Stimulated activated CD8-positive, alpha-beta memory T cell treated with anti-CD3 and anti-CD28 coated beads, Interleukin-15, amount 100 ng/mL, for 1 hour (primary cell): Measurements from ENCODE around the gene DHRS1.
A peak's percentile ranks its signal among the peaks of the same experiment; 100 is the strongest.

Experiments
- DNase-seq: peaks from one replicate; pipeline ENCODE4 v3.0.0-alpha.2; 2020; ENCODE audit warnings: low read depth

Gene DHRS1

DNA sequence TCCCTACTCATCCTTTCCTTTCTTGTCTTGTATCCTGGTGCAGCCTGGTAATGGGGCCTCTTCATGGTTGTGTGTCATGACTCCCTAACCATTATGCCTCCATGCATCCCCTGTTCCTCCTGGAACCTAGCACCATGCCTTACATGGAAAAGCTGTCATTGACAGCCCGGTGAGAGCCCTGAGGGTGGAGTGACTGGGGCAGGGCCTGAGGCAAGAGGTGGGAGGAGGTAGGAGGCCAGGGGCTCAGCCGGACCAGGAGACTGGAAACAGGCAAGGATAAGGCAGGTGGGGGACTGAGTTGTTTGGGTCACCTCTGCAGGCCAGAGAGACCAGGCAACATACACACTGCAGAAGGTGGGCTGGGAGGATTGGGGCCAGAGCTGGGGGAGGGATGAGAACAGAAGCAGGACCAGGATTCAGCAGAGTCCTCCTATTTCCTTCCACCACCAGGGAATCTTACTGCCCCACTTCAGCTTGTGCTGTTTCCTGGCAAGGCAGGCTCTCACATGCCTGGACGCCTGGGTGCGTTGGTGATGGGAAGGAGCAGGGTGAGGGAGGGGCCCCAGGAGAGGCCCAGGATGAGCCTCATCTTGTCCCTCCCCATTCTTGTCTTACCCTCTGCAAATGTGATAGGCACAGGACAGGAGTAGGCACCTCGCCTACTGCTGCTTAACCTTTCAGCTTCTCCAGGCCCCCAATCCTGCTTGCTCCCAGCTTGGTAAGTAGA lies 10.1 kb upstream of the DHRS1 start, which contains the start of gene LTB4R2:
Gene LTB4R2 (plus strand): TSS at position 603 of the 727 bp plus-strand sequence. CDS start 525 bp downstream, outside the sequence.
- DNase-seq = no peak

DNA sequence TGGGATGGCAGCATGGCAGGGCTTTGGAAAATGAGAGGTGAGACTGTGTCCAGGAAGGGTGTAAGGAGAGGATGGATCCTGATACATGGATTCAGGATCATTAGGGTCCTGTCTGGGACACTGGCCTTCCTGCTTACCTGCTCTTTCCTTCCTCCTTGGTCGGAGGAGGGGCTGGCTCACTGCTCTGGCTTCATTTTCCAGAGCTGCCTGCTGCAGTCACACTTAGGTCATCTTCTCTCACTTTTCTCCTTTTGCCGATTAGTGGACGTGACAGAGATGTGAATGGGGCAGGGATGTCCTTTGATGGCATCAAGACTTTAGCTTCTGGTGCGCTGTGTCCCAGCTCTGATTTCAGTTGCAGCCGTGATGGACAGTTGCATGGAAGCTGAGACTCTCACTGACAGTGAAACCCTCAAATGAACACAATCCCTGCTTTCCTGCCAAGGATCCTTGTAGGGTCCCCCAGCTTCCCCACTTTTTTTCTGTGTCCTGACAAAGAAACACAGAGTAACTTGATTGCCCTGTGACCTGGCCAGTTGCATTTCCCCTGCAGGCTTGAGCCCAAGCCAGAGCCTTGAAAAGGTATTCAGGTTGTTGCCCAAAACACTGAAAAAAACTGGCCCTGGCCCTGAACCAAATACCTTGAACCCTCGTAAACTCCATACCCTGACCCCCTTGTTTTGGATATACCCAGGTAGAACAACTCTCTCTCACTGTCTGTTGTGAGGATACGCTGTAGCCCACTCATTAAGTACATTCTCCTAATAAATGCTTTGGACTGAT lies 9.0 kb upstream of the DHRS1 start:
- no peak for DNase-seq

DNA sequence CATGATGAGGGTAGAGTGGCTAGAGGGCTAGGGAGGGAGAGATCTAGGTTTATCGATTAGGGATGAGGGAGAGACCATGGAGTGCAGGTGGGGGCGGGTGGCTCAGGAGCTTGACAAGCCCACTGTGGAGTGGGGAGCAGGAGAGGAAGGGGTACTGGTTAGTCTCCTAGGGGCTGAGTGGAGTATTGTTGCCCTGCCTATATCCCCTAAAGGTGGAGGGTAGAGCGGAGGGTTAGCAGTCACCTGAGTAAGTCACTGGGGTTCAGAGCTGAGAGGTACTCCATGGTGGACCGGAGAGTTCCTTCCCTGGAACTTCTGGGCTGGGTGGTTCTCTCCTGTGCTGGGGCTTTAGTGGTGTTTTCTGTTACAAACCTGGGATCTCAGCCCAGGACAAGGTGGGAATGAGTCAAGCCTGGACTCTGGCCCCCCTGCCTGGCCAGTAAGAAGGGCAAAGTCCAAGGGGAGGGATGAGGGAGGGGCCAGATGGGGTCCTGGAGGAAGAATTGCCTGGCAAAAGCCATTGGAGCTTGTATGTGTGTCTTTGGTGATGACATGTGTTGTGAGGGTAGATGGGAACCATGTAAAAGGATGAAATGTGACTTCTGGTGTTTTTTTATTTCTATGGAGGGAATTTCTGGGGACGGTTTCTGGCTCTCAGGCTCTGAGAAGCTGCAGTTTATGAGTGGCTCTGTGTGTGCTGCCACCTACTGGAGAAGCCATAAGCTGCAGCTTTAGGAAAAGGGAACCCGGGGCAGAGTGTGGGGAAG lies 8.2 kb upstream of the DHRS1 start, which contains the start of gene CIDEB:
Gene CIDEB (minus strand): TSS at position 403 of the 767 bp plus-strand sequence. CDS start 119 bp downstream, at position 284.
- DNase-seq = no peak

DNA sequence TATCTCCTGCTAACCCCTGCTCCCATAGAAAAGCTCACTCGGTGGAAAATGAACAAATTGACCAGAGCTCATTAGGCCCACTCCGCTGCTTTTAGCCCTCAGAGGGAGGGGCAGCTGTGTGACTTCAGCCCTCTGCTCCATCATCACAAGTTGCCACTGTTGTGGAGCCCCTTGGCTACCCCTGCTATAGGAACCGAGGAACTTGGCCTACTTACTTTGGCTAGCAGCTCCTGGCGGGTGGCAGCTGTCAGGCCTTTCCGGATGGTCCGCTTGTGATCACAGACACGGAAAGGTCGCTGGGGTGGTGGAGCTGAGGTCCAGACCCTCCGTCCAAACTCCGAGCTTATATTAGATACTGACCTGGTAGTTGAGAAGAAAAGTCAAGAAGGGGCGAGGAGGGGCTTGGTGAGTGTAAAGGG lies 7.6 kb upstream of the DHRS1 start:
- DNase-seq = no peak

DNA sequence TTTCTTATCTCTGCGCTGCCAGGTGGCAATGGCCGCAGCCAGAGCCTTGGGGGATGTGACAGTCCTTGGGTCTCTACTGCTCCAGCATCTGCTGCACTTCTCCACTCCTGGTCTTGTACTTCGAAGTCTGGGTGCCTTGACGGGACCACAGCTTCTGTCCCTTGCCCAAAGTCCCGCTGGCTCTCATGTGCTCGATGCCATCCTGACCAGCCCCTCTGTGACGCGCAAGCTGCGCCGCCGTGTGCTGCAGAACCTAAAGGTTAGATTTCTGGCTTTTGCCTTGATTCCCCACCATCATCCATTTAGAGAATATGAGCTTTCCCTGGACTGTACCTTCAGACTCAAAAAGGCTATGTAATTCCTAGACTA lies 4.4 kb upstream of the DHRS1 start:
- no peak for DNase-seq

DNA sequence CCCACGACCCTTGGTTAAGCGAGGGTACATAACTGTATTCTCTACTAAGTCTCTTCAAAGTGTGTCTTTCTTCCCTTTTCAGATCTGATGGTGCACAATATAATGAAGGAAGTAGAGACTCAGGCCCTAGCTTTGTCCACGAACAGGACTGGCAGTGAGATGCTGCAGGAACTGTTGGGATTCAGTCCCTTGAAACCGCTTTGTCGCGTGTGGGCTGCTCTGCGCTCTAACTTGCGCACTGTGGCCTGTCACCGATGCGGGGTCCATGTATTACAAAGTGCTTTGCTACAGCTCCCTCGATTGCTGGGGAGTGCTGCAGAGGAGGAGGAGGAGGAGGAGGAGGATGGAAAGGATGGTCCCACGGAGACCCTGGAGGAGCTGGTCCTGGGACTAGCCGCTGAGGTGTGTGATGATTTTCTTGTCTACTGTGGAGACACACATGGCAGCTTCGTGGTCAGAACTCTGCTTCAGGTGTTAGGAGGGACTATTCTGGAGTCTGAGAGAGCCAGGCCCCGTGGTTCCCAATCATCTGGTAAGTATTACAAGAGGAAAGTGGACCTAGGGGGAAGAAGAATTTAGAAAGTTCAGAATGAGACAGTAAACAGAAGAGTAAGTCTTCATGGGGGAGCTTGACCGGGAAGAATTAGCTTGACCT lies 873 bp upstream of the DHRS1 start:
- DNase-seq = no peak

DNA sequence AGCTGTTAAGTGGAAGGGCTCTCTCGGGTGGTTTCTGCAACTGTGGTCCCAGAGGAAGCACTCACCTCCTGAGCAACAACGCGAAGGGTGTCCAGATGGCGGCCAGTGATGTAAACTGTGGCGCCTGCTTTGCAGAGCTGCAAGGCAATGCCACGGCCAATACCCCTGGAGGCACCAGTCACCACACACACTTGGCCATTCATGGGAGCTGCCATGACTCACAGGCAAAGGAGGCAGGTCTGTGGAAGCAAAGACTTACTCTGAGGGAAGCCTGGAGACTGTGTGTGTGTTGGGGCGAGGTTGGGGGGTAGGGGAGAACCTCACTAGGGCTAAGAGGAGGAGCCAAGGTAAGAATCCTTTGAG lies 707 bp downstream of the DHRS1 start:
- DNase-seq = no peak

DNA sequence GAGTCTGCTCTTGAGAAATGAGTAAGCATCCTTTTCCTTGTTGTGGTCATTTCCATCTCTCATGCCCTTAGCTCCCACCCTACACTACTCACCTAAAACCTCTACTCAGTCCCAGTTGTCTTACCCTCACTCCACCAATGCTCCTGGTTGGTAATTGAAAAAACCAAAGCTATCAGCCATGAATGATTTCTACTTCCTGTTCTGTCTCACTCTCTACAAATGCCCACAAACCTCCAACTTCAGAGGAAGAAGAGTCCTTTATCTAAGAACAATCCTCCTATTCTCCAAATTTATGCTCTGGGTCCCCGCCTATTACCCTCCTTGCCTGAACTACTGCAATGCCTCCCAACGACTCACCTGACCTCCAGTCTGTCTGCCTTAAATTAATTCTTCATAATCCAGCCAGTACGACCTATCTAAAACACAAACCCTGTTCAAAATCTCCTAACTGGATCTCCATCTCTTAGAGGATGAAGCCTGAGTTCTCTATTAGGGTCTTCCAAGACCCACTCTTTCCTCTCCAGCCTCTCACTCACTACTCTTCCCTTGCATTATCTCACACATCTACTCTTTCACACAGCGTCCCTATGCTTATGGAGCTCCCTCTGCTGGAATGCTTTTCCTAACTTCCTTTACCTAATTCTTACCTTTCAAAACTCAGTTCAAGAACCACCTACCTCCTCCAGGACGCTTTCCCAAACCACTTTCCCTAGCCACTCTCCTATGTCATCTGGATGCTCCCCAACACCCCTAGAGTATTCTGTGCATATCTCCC lies 2.2 kb downstream of the DHRS1 start:
- DNase-seq = no peak

DNA sequence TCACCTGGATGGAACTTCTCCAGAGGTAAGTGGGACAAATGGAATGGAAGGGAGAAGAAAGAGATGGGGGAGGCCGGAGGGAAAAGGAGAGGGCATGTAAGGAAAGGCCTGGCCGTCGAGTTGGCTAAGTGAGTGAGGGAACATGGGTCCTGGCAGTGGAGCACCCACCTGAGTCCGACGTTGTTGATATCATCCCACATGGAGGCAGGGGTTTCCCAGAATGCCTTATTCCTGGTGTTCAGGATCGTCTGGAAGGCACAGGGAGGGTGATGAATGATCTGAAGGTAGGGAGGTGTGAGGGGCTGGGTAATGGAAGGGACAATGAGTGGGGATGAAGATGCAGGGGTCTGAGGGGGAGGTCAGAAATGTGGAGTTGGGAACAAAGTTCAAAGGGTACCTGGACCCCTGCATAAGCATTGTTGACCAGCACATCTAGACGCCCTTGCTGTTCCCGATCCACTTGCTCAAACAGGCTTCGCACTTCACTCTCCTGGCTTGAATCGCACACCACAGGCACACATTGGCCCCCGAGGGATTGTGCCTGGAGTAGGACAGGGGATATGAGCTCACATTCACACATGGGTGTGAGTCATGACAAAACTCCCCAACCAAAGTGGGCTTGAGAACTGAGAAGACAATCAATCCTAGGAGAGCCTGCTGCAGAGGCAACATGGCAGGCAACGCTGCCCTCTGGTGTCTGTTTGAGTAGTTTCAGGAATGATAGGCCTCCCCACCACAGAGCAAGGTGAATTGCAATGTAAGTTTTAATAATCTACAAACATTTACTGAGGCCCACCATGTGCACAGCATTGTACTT lies 3.0 kb downstream of the DHRS1 start:
- DNase-seq = peak; percentile 40

DNA sequence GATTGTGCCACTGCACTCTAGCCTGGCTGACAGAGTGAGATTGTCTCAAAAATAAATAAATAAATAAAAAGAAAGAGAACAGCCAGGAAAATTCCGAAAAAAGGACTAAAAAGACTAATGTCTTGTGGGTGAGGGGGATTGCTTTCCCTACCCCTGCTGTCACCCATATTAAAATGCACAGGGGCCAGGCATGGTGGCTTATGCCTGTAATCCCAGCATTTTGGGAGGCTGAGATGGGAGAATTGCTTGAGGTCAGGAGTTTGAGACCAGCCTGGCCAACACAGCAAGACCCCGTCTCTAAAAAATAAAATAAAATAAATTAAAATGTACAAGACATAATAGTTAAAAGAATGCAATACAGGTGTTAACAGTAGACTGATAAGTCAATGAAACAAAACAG lies 6.1 kb downstream of the DHRS1 start:
- no peak for DNase-seq

DNA sequence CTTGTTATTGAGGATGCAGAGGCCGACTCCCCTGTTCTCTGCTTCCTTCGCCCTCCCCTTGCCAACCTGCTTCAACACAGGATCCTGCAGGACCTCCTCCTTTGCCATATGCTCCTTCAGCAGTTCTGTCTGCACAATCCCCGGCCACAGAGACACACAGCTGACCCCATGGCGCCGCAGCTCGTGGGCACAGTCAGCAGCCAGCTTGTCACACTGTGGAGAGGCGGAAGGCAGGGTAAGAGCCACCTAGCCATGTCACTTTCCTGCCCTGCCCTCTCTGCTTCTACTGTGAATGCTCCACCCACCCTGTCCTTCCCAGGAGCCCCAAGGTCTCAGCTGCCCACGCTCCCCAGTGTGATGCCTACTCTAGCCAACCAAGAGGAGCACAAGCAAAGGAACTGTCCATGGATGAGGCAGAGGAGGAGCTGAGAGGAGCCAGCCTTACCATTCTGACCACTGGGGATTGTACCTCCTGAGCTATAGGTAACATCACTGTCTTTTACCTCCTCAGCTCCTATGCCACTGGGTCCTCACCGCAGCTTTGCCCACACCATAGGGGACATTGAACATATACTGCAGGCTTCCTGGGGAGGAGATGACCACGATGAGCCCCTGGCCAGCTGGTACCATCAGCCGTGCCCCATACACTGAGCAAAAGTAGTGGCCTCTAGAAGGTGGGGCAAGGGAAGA lies 7.3 kb downstream of the DHRS1 start:
- DNase-seq = no peak

DNA sequence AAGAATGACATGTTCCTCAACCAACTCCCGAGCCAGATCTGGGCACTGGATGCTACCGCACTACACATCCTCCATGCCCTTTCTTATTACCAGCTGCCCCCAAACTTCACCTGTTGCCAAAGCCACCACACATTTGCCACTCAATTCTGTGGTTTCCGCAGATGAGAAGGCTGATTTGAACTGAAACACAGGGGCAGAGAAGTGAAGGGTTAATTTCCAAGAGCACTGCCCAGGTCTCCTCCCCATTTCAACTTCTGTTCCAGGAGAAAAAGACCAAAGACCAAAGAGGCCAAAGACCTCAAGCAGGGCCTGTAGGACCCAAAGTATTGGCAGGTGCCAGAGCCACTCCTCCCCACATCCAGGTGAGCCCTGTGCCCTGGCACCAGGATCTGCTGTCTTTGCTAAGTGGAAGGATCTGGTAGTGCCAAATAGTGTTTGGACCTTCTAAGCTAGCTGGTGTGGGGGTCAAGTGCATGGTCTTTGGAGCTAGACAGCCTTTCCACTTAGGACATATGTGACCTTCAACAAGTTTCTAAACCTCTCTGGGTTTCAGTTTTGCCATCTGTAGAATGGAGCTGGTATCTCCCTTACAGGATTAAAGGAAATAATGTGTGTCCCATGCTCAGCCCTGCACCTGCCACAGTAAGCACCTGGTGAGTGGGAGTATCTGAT lies 8.0 kb downstream of the DHRS1 start:
- no peak for DNase-seq

DNA sequence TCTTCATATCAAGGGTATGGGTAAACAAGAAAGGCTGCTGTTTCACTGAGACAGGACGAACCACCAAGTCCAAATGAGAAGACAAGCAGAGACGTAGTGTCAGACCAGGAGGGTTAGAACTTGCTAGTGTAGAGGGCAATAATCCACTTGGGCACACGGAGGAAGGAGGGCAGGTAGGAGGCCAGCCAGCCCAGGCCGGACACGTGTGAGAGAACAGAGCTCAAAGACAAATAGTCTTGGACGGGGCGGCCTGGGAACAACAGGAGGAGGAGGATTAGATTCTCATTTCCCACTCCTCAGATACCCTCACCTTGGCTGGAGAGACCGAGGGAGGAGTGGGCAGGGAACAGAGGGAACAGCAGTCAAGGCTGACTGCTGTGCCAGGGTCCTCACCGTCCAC lies 8.8 kb downstream of the DHRS1 start:
- DNase-seq = no peak

DNA sequence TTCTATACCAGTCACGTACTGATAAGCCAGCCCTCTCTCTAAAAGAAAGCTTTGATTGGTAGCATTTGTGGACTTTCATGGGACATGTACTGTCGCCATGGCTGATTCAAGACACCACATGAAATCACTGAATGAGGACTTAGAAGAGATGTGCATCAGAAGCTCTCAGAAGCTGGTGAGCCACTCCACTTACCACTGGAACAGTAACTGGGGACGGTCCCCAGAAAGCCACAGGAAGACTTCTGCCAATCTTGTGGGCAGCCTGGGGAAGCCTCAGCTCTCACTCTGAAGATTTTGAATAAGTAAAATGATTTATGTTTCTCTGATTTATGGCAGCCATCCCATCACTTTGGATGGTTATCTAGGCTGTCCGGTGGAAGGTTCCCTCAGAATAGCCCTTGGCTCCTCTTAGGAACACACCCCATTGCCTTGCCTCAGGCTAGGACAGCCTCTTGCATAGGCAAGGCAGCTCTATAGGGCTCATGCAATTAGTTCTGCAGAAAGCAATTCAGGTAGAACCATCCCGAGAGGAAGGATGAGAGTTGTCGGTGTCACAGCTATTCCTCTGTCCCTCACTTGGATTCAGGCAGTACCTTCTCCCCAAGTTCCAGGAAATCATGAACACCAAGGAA lies 9.8 kb downstream of the DHRS1 start:
- DNase-seq = no peak

DNA sequence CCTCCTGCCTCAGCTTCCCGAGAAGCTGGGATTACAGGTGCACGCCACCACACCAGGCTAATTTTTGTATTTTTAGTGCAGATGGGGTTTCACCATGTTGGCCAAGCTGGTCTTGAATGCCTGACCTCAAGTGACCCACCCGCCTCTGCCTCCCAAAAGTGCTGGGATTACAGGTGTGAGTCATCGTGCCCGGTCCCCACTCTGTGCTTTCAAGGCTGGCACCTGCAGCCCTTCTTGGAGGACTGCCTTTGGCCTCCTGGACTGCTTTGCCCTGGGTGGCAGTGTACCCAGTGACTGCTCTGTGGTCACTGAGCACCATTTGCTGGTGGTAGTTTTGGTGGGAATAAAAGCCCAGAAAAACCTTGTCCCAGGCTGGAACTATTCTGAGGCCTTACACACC lies 12.6 kb downstream of the DHRS1 start:
- no peak for DNase-seq

DNA sequence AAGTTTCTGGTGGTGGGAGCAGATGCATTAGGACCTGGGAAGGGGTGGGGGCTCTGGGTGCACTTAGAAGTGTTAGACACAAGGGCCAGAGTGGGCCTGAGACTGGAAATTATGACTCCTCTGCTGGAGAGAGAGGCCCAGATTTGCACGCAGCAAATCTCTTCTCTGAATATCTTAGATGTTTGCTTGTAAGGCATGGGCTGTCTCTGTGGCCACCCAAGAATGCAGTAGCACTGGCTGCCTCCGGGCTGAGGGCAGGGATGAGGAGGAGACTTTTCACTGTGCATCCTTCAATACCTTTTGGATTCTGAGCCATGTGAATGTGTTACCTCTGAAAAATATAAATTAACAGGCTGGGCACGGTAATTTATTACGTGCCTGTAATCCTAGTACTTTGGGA lies 14.2 kb downstream of the DHRS1 start:
- DNase-seq = no peak

DNA sequence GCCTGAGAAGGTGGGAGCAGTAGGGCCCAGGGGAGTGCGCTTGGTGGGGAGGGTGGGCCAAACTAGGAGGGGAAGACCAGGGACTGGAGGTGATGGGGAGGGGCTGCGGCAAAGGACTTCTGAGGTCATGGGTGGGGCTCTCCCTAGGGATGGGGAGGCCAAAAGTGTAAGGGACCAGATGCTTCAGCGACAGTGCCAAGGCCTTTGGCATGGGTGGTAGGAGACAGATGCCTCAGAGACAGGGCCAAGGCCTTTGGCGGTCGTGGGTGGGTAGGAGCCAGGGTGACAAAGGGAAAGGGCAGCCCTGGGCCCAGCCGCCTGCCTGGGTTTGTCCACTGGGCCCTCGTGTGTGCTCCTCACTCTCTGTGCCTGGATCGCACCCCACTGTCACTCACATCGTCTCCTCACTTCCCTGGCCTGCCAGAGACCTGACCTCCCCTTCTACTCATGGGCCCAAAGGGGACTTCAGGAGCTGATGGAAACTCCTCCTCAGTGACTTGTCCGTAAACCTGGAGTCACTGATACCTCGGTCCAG lies 15.0 kb downstream of the DHRS1 start:
- no peak for DNase-seq

DNA sequence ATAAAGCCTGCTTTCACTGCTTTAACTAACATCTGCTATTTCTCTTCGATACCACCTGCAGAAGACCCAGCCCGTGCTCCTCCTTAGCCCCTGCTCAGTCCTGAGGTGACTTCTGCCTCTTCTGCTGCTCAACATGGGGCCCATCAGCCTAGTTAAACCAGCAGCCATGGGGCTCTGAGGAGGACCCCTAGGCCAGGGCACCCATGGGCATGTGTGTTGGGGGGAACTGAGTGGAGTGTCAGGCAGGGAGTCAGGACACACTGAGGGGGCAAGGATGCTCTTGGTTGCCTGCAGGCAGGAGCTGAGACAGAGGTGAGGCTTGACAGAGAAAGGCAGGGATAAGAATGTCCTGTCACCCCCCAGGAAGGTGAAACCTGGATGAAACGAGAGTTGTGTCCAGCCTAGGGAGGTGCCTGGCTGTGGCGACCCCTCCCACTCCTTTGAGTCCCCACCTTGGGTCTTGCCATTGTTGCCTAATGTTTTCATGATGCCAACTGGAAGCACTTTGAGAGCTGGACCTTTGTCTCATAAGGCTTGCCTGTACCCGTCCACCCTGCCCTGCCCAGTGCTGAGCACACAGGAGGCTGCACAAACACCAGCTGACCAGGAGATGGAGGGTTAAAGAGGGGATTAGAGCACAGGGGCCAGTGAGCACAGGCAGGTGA lies 15.7 kb downstream of the DHRS1 start:
- no peak for DNase-seq
